K562 (cell line): ENCODE results near the gene CABP2. TPM values are rescaled to one million over a fixed set of nuclear protein-coding genes. Genes with fewer than 3 reads are reported as not detected.
"Not testable (repeated sequence)": the region's sequence is repeated elsewhere in the genome, so short reads cannot be mapped to it uniquely, and the experiment has no call there.

Experiments
- ATAC-seq: fragments of 200-7000 bp; cut with Tn5 transposase; 3 replicates; pipeline ENCODE4 v1.9.1; 2020; ENCODE audit warnings: moderate library complexity
- BruUV-seq: library from RNA; stranded (reverse); fragments of 400-500 nt; replicated peaks from 2 replicates; lab custom pipeline; 2021; lab: Mats Ljungman, UMichigan
- CTCF ChIA-PET: fragments of 300-600 bp; formaldehyde crosslinking; extraction: SDS; loops from one replicate; lab custom pipeline; 2021; ENCODE audit warnings: low intra/inter-chr PET ratio; lab: Yijun Ruan, JAX
- POLR2A ChIA-PET: fragments of 300-600, 350-650 bp; sonication (Branson Sonifier 250); formaldehyde crosslinking; extraction: SDS; loops from one replicate; lab custom pipeline; 2021; ENCODE audit warnings: antibody characterized with exemption, inconsistent platforms; lab: Yijun Ruan, JAX
- DNase-seq, 4 experiments: peaks; one replicate each; pipeline versions ENCODE4 v3.0.0 to v3.0.0-alpha.2; 2011 to 2018; ENCODE audit warnings: low spot score in 3 of 4, mixed read lengths in 3 of 4; ENCODE audit errors: extremely low read depth in 1 of 4
- FAIRE-seq: peaks from 2 replicates; lab custom pipeline; 2011; peaks lifted over from hg19 to GRCh38; lab: Jason Lieb, UNC
- H2AFZ ChIP-seq: 2 replicates; pipeline ENCODE4 v1.6.0; 2011; ENCODE audit warnings: low read depth, low read length, control low read depth, inconsistent platforms
- H3K27ac ChIP-seq: fragments of 200-600 bp; 3 replicates; pipeline ENCODE4 v1.8.0; 2011; ENCODE audit warnings: low read depth, mild to moderate bottlenecking, control low read depth, inconsistent platforms, low read length, moderate library complexity, mixed read lengths; ENCODE audit errors: extremely low read depth
- H3K27me3 ChIP-seq, 2 experiments: fragments of 300-600 bp in 1 of 2; 2 replicates in 1 of 2; 3 replicates in 1 of 2; pipeline versions ENCODE4 v1.6.0 to v1.8.0; 2011; ENCODE audit warnings: inconsistent platforms in 2 of 2, low read length in 2 of 2, mild to moderate bottlenecking in 1 of 2, mixed read lengths in 1 of 2, moderate library complexity in 1 of 2; ENCODE audit not compliant: control insufficient read depth in 2 of 2, insufficient read depth in 2 of 2
- H3K36me3 ChIP-seq: fragments of 300-600 bp; 3 replicates; pipeline ENCODE4 v1.8.0; 2011; ENCODE audit warnings: mild to moderate bottlenecking, low read length, inconsistent platforms; ENCODE audit not compliant: control insufficient read depth, insufficient read depth
- H3K4me1 ChIP-seq, 2 experiments: fragments of 200-600 bp in 1 of 2; replicated peaks in 1 of 2; 2 replicates in 1 of 2; 3 replicates in 1 of 2; pipeline versions ENCODE4 v1.5.1 to v1.8.0; 2011; ENCODE audit warnings: inconsistent platforms in 2 of 2, low read length in 2 of 2, mild to moderate bottlenecking in 1 of 2, mixed read lengths in 1 of 2, moderate library complexity in 1 of 2; ENCODE audit not compliant: control insufficient read depth in 2 of 2, insufficient read depth in 2 of 2
- H3K4me2 ChIP-seq: 2 replicates; pipeline ENCODE4 v1.6.1; 2011; ENCODE audit warnings: low read length, control low read depth, inconsistent platforms, mixed read lengths; ENCODE audit not compliant: insufficient read depth
- H3K4me3 ChIP-seq: fragments of 200-600 bp; sonication (generic), shearing (Covaris generic); 2 replicates; pipeline ENCODE4 v1.5.1; 2016; ENCODE audit warnings: control low read depth, inconsistent platforms
- H3K79me2 ChIP-seq: fragments of 200-600 bp; 3 replicates; pipeline ENCODE4 v1.8.0; 2011; ENCODE audit warnings: low read length, inconsistent platforms; ENCODE audit not compliant: control insufficient read depth, insufficient read depth
- H3K9ac ChIP-seq, 2 experiments: 2 replicates each; pipeline versions ENCODE4 v1.6.0 to v1.6.1; 2011; ENCODE audit warnings: low read depth in 2 of 2, low read length in 2 of 2, control low read depth in 1 of 2, inconsistent platforms in 1 of 2, mild to moderate bottlenecking in 1 of 2, mixed read lengths in 1 of 2; ENCODE audit not compliant: insufficient read depth in 1 of 2
- H3K9me1 ChIP-seq: one replicate; pipeline ENCODE4 v1.6.0; 2011; ENCODE audit warnings: inconsistent platforms, mild to moderate bottlenecking, low read length, moderate library complexity; ENCODE audit not compliant: control insufficient read depth, insufficient read depth
- H3K9me3 ChIP-seq: replicated peaks from 2 replicates; pipeline ENCODE4 v1.5.1; 2011; ENCODE audit warnings: low read depth, low read length, inconsistent platforms; ENCODE audit not compliant: control insufficient read depth, insufficient read depth
- H4K20me1 ChIP-seq: replicated peaks from 2 replicates; pipeline ENCODE4 v1.6.1; 2011; ENCODE audit warnings: low read length, inconsistent platforms, mixed read lengths; ENCODE audit not compliant: control insufficient read depth, insufficient read depth
- TRIM24 ChIP-seq, 2 experiments: fragments of 450-650 bp; IDR thresholded peaks; 2 replicates each; pipeline ENCODE4 v1.6.1; 2016
- TRIM28 ChIP-seq: fragments of 450-650 bp; IDR thresholded peaks from 2 replicates; pipeline ENCODE4 v1.6.1; 2017
- U2AF1 ChIP-seq: fragments of 200-400 bp; formaldehyde crosslinking; optimal IDR thresholded peaks from 2 replicates; pipeline ENCODE3; 2017; ENCODE audit warnings: mild to moderate bottlenecking, low read depth, low read length, moderate library complexity
- ZFP36 ChIP-seq: fragments of 150-350 bp; IDR thresholded peaks from 2 replicates; pipeline ENCODE4 v1.6.1; 2018; ENCODE audit warnings: low read length, low read depth; ENCODE audit not compliant: partially characterized antibody
- ZKSCAN3 ChIP-seq: fragments of 250-450 bp; sonication (Bioruptor Pico); IDR thresholded peaks from 2 replicates; pipeline ENCODE4 v1.4.0; 2020
- ZNF134 ChIP-seq: fragments of 250-450 bp; sonication (Bioruptor Pico); conservative IDR thresholded peaks from 2 replicates; pipeline ENCODE4 v1.4.0; 2020
- in situ Hi-C: fragments of 300-500 bp; cut with MboI; formaldehyde crosslinking; loops from 4 replicates; pipeline ENCODE4 v1.15.0; 2018; ENCODE audit warnings: inconsistent platforms, mixed read lengths
- intact Hi-C: fragments of 100-400 bp; cut with micrococcal nuclease; formaldehyde crosslinking; loops from 2 replicates; pipeline ENCODE4 v1.14.2; 2022
- polyA plus RNA-seq, 8 experiments: library from polyadenylated mRNA; depleted of rRNA in 4 of 8; stranded (reverse) in 5 of 8; unstranded in 3 of 8; fragments of >200 nt; fragmentation: Nextera tagmentation in 2 of 8; fragmentation: Illumina TruSeq in 1 of 8; extraction: Ambion mirVana in 2 of 8; extraction: Trizol in 1 of 8; gene quantifications; 2 replicates each; pipeline versions ENCODE4 v1.2.1 to v1.2.3, GENCODE V29; 2011 to 2014; ENCODE audit warnings: inconsistent platforms in 1 of 8, missing spikeins in 1 of 8
- total RNA-seq, 7 experiments: library from RNA; depleted of rRNA in 6 of 7; stranded (reverse); fragments of >200 nt in 6 of 7; fragmentation: Illumina TruSeq in 2 of 7; extraction: Trizol in 2 of 7; gene quantifications; 2 replicates each; pipeline versions ENCODE4 v1.2.1 to v1.2.3, GENCODE V29; 2011 to 2021; ENCODE audit warnings: low replicate concordance in 1 of 7
- TF ChIP-seq, protein P1 (sequence below): sonication (generic); formaldehyde crosslinking; IDR thresholded peaks from 2 replicates; pipeline ENCODE4 v1.8.0; 2022; ENCODE audit warnings: mild to moderate bottlenecking, missing genetic modification reagents
- TF ChIP-seq, protein P2 (sequence below): fragments of 450-650 bp; IDR thresholded peaks from 2 replicates; pipeline ENCODE4 v1.6.1; 2018; ENCODE audit warnings: mild to moderate bottlenecking, low read depth; ENCODE audit not compliant: partially characterized antibody

The CABP2 gene
- total and polyA plus RNA-seq, 9 of the 15 experiments (the other 6 are each of a cell fraction or from before 2014, with no cell fraction given): not detected

DNA sequence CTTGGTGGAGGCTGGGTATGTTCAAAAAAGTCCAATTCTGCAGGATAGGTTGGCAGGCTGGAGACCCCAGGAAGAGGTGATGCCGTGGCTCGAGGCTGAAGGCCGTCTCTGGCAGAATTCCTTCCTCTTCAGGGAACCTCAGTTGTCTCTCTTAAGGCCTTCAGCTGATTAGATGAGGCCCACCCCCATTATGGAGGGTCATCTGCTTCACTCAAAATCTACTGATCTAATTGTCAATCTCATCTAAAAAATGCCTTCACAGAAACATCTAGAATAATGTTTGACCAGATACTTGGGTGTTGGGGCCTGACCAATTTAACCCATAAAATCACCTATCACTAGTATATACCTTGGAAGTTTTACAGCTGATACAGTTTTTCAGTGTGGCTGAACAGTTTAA lies 33.0 kb upstream of the CABP2 start (continued):
- TF ChIP-seq U2AF1 (no peak), ZKSCAN3 (no peak), ZNF134 (CRISPR knock-in tag) (peak; percentile 94)
- TF ChIP-seq, protein P1, sequence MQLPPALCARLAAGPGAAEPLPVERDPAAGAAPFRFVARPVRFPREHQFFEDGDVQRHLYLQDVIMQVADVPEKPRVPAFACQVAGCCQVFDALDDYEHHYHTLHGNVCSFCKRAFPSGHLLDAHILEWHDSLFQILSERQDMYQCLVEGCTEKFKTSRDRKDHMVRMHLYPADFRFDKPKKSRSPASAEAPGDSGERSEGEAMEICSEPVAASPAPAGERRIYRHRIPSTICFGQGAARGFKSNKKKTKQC: no peak

DNA sequence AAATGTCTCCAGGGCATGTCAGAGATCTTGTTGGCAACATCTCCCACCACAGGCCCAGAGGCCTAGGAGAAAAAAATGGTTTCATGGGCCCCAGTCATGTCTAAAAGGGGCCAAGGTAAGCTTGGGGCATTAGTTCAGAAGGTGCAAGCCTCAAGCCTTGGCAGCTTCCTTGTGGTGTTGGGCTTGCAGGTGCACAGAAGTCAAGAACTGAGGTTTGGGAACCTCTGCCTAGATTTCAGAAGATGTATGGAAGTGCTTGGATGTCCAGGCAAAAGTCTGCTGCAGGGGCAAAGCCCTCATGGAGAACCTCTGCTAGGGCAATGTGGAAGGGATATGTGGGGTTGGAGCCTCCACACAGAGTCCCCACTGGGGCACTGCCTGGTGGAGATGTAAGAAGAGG lies 28.5 kb upstream of the CABP2 start:
- H2AFZ ChIP-seq, H3K9me1 ChIP-seq, H3K36me3 ChIP-seq, POLR2A ChIA-PET, H3K79me2 ChIP-seq, in situ Hi-C loops, H3K9ac ChIP-seq, intact Hi-C loops, H3K4me2 ChIP-seq, H4K20me1 ChIP-seq, H3K9me3 ChIP-seq, H3K4me1 ChIP-seq, BruUV-seq, CTCF ChIA-PET, H3K27me3 ChIP-seq, H3K27ac ChIP-seq, FAIRE-seq, H3K4me3 ChIP-seq, DNase-seq, ATAC-seq: not testable (repeated sequence)
- TF ChIP-seq TRIM28 (peak; percentile 85), TRIM24 (IDR thresholded peaks at IDR 0.05) (peak in 1 of 2 experiments; percentile 53; a peak in 2 of 4 replicates), ZFP36 (peak; percentile 38)
- TF ChIP-seq, protein P2, sequence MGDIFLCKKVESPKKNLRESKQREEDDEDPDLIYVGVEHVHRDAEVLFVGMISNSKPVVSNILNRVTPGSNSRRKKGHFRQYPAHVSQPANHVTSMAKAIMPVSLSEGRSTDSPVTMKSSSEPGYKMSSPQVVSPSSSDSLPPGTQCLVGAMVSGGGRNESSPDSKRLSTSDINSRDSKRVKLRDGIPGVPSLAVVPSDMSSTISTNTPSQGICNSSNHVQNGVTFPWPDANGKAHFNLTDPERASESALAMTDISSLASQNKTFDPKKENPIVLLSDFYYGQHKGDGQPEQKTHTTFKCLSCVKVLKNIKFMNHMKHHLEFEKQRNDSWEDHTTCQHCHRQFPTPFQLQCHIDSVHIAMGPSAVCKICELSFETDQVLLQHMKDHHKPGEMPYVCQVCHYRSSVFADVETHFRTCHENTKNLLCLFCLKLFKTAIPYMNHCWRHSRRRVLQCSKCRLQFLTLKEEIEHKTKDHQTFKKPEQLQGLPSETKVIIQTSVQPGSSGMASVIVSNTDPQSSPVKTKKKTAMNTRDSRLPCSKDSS: peak; percentile 47
